ENCODE data around the gene UMAD1. TPM values are rescaled to one million over a fixed set of nuclear protein-coding genes. Genes with fewer than 3 reads are reported as not detected.

Gene UMAD1
- total and polyA plus RNA-seq, 2 of the 13 experiments (the other 11 are each of a cell fraction or from before 2014, with no cell fraction given) = 16.8 to 17.6 TPM

GRCh38 chr7:7647495-7648036, 7.0 kb downstream of the UMAD1 start (continued):
- no peak for TF ChIP-seq JARID2 (CRISPR knock-in tag; IDR thresholded peaks at IDR 0.05; ENCODE audit: insufficient replicate concordance)
- no peak for TF ChIP-seq SOX13 (IDR thresholded peaks at IDR 0.05)
- peak in 1 of 2 experiments; percentile 42; a peak in 2 of 4 replicates for TF ChIP-seq SOX13 (CRISPR knock-in tag; conservative IDR thresholded peaks at IDR 0.05 in 1 of 2, IDR thresholded peaks at IDR 0.05 in 1 of 2)
- TF ChIP-seq ATM (IDR thresholded peaks at IDR 0.05; ENCODE audit: borderline replicate concordance) = no peak
- TF ChIP-seq ZNF776 (CRISPR knock-in tag; IDR thresholded peaks at IDR 0.05) = no peak
- no peak for TF ChIP-seq POLR2A (IDR thresholded peaks at IDR 0.05; ENCODE audit: insufficient read depth in 1 of 2, low read depth in 2 of 2, low read length in 2 of 2)
- TF ChIP-seq ZNF580 (CRISPR knock-in tag; IDR thresholded peaks at IDR 0.05; ENCODE audit: borderline replicate concordance, low read depth) = no peak
- no peak for TF ChIP-seq ZNF280B (CRISPR knock-in tag; IDR thresholded peaks at IDR 0.05; ENCODE audit: borderline replicate concordance)
- no peak for TF ChIP-seq ADNP (CRISPR knock-in tag; IDR thresholded peaks at IDR 0.05)
- TF ChIP-seq ZNF740 (CRISPR knock-in tag; IDR thresholded peaks at IDR 0.05) = no peak
- TF ChIP-seq ZNF770 (CRISPR knock-in tag; IDR thresholded peaks at IDR 0.05) = peak; percentile 47; the same call in 1 of the 2 replicates
- no peak for TF ChIP-seq ZNF513 (CRISPR knock-in tag; conservative IDR thresholded peaks at IDR 0.05)
- 0 out of 2 replicates have a peak, but pooled peaks have one; percentile 32 for TF ChIP-seq PAXIP1 (CRISPR knock-in tag; conservative IDR thresholded peaks at IDR 0.05)
- no peak for TF ChIP-seq HNRNPH1 (optimal IDR thresholded peaks at IDR 0.05; ENCODE audit: low read depth, low read length)
- TF ChIP-seq HOXA7 (CRISPR knock-in tag; IDR thresholded peaks at IDR 0.05) = no peak
- no peak for TF ChIP-seq IRF1 (CRISPR knock-in tag; IDR thresholded peaks at IDR 0.05; ENCODE audit: low read depth)
- no peak for TF ChIP-seq MBD4 (IDR thresholded peaks at IDR 0.05; ENCODE audit: borderline replicate concordance, low read length)
- no peak for TF ChIP-seq HNRNPL (IDR thresholded peaks at IDR 0.05; ENCODE audit: low read depth, low read length)
- TF ChIP-seq SOX5 (CRISPR knock-in tag; IDR thresholded peaks at IDR 0.05; ENCODE audit: borderline replicate concordance) = peak; percentile 29; the same call in 1 of the 2 replicates
- no peak for TF ChIP-seq HHEX (CRISPR knock-in tag; IDR thresholded peaks at IDR 0.05)
